Suprapubic skin (tissue), 3 donors: Measurements from ENCODE around the gene ATP6V0D1.

Source experiments
- EP300 ChIP-seq: sonication (generic); formaldehyde crosslinking; IDR thresholded peaks from one replicate; pipeline ENCODE4 v1.6.1; 2017; ENCODE audit warnings: antibody characterized with exemption
- POLR2A ChIP-seq, 2 donors: fragments of 450-650 bp; IDR thresholded peaks; one replicate each; pipeline ENCODE4 v1.6.1; 2017; ENCODE audit warnings: antibody characterized with exemption in 2 of 2, mild to moderate bottlenecking in 2 of 2, moderate library complexity in 2 of 2
- TF ChIP-seq, protein P1 (sequence below), 2 donors: fragments of 200-600 bp in 1 of 2; fragments of 450-650 bp in 1 of 2; sonication (generic) in 1 of 2; IDR thresholded peaks; one replicate each; pipeline ENCODE4 v1.5.1; 2016 to 2019; ENCODE audit warnings: antibody characterized with exemption in 2 of 2, mild to moderate bottlenecking in 1 of 2, moderate library complexity in 1 of 2

DNA sequence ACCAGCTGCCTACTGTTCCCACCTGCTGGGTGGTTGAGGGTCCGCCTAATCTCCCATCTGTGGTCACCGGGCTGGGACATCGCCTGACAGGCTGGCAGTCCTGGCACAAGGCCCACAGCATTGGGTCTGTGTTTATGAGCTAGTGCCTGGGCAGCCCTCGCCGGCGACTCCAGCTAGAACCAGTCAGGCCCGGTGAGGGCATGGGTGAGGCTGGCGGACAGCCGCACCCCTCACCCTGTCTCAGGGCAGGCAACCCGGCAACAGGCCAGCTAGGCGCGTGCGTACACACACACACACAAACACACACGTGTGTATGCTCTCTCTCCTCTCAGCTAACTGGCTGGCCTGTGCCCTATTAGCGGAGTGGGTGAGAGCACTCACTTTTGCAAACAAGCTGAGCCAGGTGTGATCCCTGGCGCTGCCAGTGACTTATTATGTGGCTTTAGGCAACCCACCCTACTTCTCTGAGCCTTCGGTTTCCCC is 39.6 kb downstream of the ATP6V0D1 start:
- TF ChIP-seq EP300: no peak
- TF ChIP-seq, protein P1, sequence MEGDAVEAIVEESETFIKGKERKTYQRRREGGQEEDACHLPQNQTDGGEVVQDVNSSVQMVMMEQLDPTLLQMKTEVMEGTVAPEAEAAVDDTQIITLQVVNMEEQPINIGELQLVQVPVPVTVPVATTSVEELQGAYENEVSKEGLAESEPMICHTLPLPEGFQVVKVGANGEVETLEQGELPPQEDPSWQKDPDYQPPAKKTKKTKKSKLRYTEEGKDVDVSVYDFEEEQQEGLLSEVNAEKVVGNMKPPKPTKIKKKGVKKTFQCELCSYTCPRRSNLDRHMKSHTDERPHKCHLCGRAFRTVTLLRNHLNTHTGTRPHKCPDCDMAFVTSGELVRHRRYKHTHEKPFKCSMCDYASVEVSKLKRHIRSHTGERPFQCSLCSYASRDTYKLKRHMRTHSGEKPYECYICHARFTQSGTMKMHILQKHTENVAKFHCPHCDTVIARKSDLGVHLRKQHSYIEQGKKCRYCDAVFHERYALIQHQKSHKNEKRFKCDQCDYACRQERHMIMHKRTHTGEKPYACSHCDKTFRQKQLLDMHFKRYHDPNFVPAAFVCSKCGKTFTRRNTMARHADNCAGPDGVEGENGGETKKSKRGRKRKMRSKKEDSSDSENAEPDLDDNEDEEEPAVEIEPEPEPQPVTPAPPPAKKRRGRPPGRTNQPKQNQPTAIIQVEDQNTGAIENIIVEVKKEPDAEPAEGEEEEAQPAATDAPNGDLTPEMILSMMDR (IDR thresholded peaks at IDR 0.05): no peak
- TF ChIP-seq POLR2A (IDR thresholded peaks at IDR 0.05): no peak
